ENCODE results near the gene FSTL4. TPM values are rescaled to one million over a fixed set of nuclear protein-coding genes. Genes with fewer than 3 reads are reported as not detected.

Gene FSTL4
- total and polyA plus RNA-seq, 12 donors, result 0.48 to 5.2 (median 2.3) TPM

DNA sequence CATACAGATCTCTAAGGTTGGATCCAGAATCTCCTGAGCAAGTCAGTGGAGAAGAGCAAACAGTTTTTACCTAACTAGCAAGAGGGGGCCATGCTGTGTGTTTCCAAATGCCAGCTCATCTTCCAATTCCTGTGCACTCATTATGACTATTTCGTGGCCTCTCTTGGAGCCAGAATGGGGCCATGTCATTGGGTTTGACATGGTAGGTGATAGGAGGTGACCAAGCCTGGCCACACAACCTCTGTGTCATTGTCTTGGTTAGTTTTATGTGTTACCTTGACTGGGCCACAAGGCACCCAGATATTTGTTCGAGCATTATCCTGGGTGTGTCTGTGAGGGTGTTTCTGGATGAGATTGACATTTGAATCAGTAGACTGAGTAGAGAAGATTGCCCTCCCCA is 354.4 kb downstream of the FSTL4 start:
- intact Hi-C loops (cut with DNase I), result no loop called here
- no peak overlapping the region for H3K27ac ChIP-seq
- WGBS, 4 donors, result 88 to 96% (median 95%) methylated on average over 2 of the region's 2 CpGs
- H3K4me1 ChIP-seq (replicated peaks in 1 of 2), result no peaks in the 10 kb centered on the region
- no peaks in the 10 kb centered on the region for H3K36me3 ChIP-seq (replicated peaks in 1 of 2)
- no peak for TF ChIP-seq POLR2A (IDR thresholded peaks at IDR 0.05)
- TF ChIP-seq, protein P1, sequence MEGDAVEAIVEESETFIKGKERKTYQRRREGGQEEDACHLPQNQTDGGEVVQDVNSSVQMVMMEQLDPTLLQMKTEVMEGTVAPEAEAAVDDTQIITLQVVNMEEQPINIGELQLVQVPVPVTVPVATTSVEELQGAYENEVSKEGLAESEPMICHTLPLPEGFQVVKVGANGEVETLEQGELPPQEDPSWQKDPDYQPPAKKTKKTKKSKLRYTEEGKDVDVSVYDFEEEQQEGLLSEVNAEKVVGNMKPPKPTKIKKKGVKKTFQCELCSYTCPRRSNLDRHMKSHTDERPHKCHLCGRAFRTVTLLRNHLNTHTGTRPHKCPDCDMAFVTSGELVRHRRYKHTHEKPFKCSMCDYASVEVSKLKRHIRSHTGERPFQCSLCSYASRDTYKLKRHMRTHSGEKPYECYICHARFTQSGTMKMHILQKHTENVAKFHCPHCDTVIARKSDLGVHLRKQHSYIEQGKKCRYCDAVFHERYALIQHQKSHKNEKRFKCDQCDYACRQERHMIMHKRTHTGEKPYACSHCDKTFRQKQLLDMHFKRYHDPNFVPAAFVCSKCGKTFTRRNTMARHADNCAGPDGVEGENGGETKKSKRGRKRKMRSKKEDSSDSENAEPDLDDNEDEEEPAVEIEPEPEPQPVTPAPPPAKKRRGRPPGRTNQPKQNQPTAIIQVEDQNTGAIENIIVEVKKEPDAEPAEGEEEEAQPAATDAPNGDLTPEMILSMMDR (IDR thresholded peaks at IDR 0.05), result no peak
- H3K27me3 ChIP-seq, result no peaks in the 10 kb centered on the region
- no peak for DNase-seq
- H3K4me3 ChIP-seq, result no peak overlapping the region
- no peaks in the 10 kb centered on the region for H3K9me3 ChIP-seq (replicated peaks in 1 of 3)

DNA sequence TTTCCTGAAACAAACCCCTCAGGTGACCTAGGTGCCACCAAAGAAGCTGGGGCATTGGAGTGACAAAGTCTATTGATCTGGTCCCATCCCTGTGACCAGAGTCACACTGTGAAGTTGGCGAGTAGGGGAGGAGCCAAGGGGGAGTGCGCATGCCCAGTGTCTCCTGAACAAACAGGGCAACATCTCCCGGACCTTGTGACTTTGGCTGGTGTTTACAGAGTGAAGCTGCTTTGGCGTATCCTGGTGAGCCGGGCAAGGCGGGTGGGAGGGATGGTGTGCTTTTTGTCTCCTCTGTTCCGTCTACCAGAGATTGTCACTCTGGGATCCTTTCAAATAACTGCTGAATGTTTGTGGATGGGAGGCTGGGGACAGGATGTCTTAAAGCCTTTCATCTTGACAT is 356.1 kb downstream of the FSTL4 start:
- TF ChIP-seq, protein P1 (IDR thresholded peaks at IDR 0.05), result no peak
- TF ChIP-seq POLR2A (IDR thresholded peaks at IDR 0.05), result no peak
- intact Hi-C loops (cut with DNase I), result no loop called here
- no peak for DNase-seq

DNA sequence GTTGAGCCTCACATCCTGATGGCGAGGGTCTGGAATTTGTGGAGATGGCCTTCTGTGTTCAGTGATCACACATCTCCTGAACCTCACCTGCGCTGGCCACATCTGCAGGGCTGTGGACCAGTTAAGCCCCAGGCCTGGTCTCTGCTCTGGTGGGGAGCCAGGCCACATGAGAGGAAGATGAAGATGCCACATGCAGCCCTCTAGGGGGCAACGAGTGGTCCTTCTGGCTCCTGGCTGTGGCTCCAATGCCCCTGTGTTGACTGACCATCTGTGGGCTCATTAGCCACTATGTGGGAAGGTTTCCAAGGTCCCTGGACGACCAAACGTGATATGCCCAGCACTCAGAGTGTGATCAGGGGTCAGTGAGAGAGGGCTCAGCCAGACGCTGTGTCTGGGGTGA is 357.5 kb downstream of the FSTL4 start:
- WGBS, 4 donors, result 55 to 91% (median 80%) methylated on average over 4 to 6 of the region's 6 CpGs
- intact Hi-C loops (cut with DNase I), result no loop called here
- no peak for DNase-seq
- Histone ChIP-seq H3K4me1 (replicated peaks in 1 of 2) (no peaks in the 10 kb centered on the region), H3K27ac (no peak overlapping the region), H3K9me3 (replicated peaks in 1 of 3) (no peaks in the 10 kb centered on the region), H3K27me3 (no peaks in the 10 kb centered on the region), H3K4me3 (no peak overlapping the region), H3K36me3 (replicated peaks in 1 of 2) (no peaks in the 10 kb centered on the region)
- TF ChIP-seq, protein P1 (IDR thresholded peaks at IDR 0.05), result no peak
- TF ChIP-seq POLR2A (IDR thresholded peaks at IDR 0.05), result no peak

More for the DNA sequence above, 356.1 kb downstream of the FSTL4 start:
- Histone ChIP-seq H3K9me3 (replicated peaks in 1 of 3) (no peaks in the 10 kb centered on the region), H3K36me3 (replicated peaks in 1 of 2) (no peaks in the 10 kb centered on the region), H3K27me3 (no peaks in the 10 kb centered on the region), H3K4me3 (no peak overlapping the region), H3K27ac (no peak overlapping the region), H3K4me1 (replicated peaks in 1 of 2) (no peaks in the 10 kb centered on the region)
- WGBS, 4 donors, result 78 to 100% (median 89%) methylated on average over 2 to 7 of the region's 7 CpGs

DNA sequence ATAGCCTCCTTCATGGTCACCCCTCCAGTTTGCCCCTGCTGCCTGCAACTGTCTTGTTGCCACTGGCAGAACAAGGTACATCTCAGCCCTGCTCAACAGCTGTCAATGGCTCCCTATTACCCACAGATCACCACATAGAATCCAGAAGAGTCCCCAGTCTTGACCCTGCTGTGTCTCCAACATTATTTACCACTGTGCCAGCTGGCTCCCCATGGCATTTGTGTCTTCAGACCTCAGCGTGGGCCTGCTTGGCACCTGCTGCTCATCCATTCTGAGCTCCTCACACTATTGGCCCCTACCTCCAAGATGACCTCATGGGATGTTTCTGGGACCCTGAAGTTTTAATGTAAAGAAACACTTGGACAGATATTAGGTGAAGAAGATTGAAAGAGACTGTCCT is 358.7 kb downstream of the FSTL4 start:
- TF ChIP-seq, protein P1 (IDR thresholded peaks at IDR 0.05), result no peak
- no peak for TF ChIP-seq POLR2A (IDR thresholded peaks at IDR 0.05)
- Histone ChIP-seq H3K27ac (no peak overlapping the region), H3K9me3 (replicated peaks in 1 of 3) (no peaks in the 10 kb centered on the region), H3K27me3 (no peaks in the 10 kb centered on the region), H3K4me1 (replicated peaks in 1 of 2) (no peaks in the 10 kb centered on the region), H3K36me3 (replicated peaks in 1 of 2) (no peaks in the 10 kb centered on the region), H3K4me3 (no peak overlapping the region)
- no peak for DNase-seq
- intact Hi-C loops (cut with DNase I), result no loop called here
- 89 to 100% (median 95%) methylated on average over 1 of the region's 1 CpG for WGBS, 4 donors
